SK-N-SH treated with all-trans-retinoic acid at 6 μM for 48 hours (cell line): ENCODE results near the gene ABL2.

Experiments used
- ATAC-seq: fragments of 200-7000 bp; cut with Tn5 transposase; 3 replicates; pipeline ENCODE4 v1.9.1; 2020; ENCODE audit warnings: mild to moderate bottlenecking, moderate library complexity
- BACH2 ChIP-seq: fragments of 250-450 bp; sonication (Bioruptor Pico); IDR thresholded peaks from 2 replicates; pipeline ENCODE4 v1.9.0; 2021; ENCODE audit warnings: mild to moderate bottlenecking, borderline replicate concordance
- CREB5 ChIP-seq: fragments of 250-450 bp; sonication (Bioruptor Pico); IDR thresholded peaks from 2 replicates; pipeline ENCODE4 v1.5.1; 2020; ENCODE audit warnings: low read depth, mild to moderate bottlenecking, moderate library complexity
- CSRNP3 ChIP-seq: fragments of 250-450 bp; sonication (Bioruptor Pico); IDR thresholded peaks from 2 replicates; pipeline ENCODE4 v1.5.1; 2021; ENCODE audit warnings: mild to moderate bottlenecking, moderate library complexity
- ESRRG ChIP-seq: fragments of 250-450 bp; sonication (Bioruptor Pico); IDR thresholded peaks from 2 replicates; pipeline ENCODE4 v1.6.1; 2021; ENCODE audit warnings: mild to moderate bottlenecking
- GLIS3 ChIP-seq: fragments of 250-450 bp; sonication (Bioruptor Pico); IDR thresholded peaks from 2 replicates; pipeline ENCODE4 v1.5.0; 2020; ENCODE audit warnings: mild to moderate bottlenecking, moderate library complexity
- ISL1 ChIP-seq: fragments of 250-450 bp; sonication (Bioruptor Pico); IDR thresholded peaks from 2 replicates; pipeline ENCODE4 v2.1.2; 2022; ENCODE audit warnings: mild to moderate bottlenecking, moderate library complexity
- OSR1 ChIP-seq: fragments of 250-450 bp; sonication (Bioruptor Pico); IDR thresholded peaks from 2 replicates; pipeline ENCODE4 v1.8.0; 2022; ENCODE audit warnings: moderate library complexity, mild to moderate bottlenecking, inconsistent platforms
- PPARA ChIP-seq: fragments of 250-450 bp; sonication (Bioruptor Pico); IDR thresholded peaks from 2 replicates; pipeline ENCODE4 v1.5.0; 2020; ENCODE audit warnings: mild to moderate bottlenecking, borderline replicate concordance
- RARB ChIP-seq: fragments of 250-450 bp; sonication (Bioruptor Pico); IDR thresholded peaks from 2 replicates; pipeline ENCODE4 v1.8.0; 2021; ENCODE audit warnings: mild to moderate bottlenecking, moderate library complexity
- SNAI2 ChIP-seq: fragments of 250-450 bp; sonication (Bioruptor Pico); IDR thresholded peaks from 2 replicates; pipeline ENCODE4 v1.5.0; 2020; ENCODE audit warnings: mild to moderate bottlenecking, moderate library complexity
- TCF4 ChIP-seq: fragments of 250-450 bp; sonication (Bioruptor Pico); IDR thresholded peaks from 2 replicates; pipeline ENCODE4 v1.8.0; 2021; ENCODE audit warnings: mild to moderate bottlenecking, moderate library complexity, borderline replicate concordance
- TOX ChIP-seq: fragments of 250-450 bp; sonication (Bioruptor Pico); IDR thresholded peaks from 2 replicates; pipeline ENCODE4 v1.8.0; 2021; ENCODE audit warnings: mild to moderate bottlenecking, moderate library complexity, borderline replicate concordance
- ZC3H10 ChIP-seq: fragments of 250-450 bp; sonication (Bioruptor Pico); IDR thresholded peaks from 2 replicates; pipeline ENCODE4 v1.5.1; 2021; ENCODE audit warnings: mild to moderate bottlenecking, moderate library complexity
- ZFP3 ChIP-seq: fragments of 250-450 bp; sonication (Bioruptor Pico); IDR thresholded peaks from 2 replicates; pipeline ENCODE4 v1.5.0; 2020; ENCODE audit warnings: mild to moderate bottlenecking, moderate library complexity
- ZFP30 ChIP-seq: fragments of 450-650 bp; formaldehyde crosslinking; IDR thresholded peaks from 2 replicates; pipeline ENCODE4 v1.5.0; 2022; ENCODE audit warnings: mild to moderate bottlenecking, moderate library complexity
- ZNF565 ChIP-seq: fragments of 450-650 bp; formaldehyde crosslinking; conservative IDR thresholded peaks from 2 replicates; pipeline ENCODE4 v1.5.0; 2020; ENCODE audit warnings: low read depth, mild to moderate bottlenecking, moderate library complexity
- ZNF70 ChIP-seq: fragments of 450-650 bp; formaldehyde crosslinking; IDR thresholded peaks from 2 replicates; pipeline ENCODE4 v1.5.0; 2020; ENCODE audit warnings: mild to moderate bottlenecking, moderate library complexity
- ZNF8 ChIP-seq: fragments of 450-650 bp; formaldehyde crosslinking; IDR thresholded peaks from 2 replicates; pipeline ENCODE4 v1.5.0; 2020; ENCODE audit warnings: mild to moderate bottlenecking, moderate library complexity
- TF ChIP-seq, protein P1 (sequence below): fragments of 250-450 bp; sonication (Bioruptor Pico); IDR thresholded peaks from 2 replicates; pipeline ENCODE4 v1.5.0; 2020; ENCODE audit warnings: mild to moderate bottlenecking, moderate library complexity
- TF ChIP-seq, protein P2 (sequence below): fragments of 250-450 bp; sonication (Bioruptor Pico); IDR thresholded peaks from 2 replicates; pipeline ENCODE4 v1.8.0; 2020; ENCODE audit warnings: mild to moderate bottlenecking, moderate library complexity, borderline replicate concordance

ABL2 gene

DNA sequence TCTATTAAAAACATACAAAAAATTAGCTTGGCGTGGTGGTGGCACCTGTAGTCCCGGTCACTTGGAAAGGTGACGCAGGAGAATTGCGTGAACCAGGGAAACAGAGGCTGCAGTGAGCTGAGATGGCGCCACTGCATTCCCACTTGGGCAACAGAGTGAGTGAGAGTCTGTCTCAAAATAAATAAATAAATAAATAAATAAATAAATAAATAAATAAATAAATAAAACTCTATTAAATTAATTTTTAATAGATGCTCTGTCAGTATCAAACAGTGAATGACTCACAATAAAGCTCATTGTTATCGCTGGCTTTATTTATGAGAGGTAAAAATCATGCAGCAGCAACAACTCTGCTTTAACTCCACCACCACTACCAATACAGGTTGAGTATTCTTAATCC lies 72.8 kb downstream of the ABL2 start:
- TF ChIP-seq CREB5 (CRISPR knock-in tag) = no peak
- no peak for TF ChIP-seq ZNF8
- TF ChIP-seq RARB = no peak
- TF ChIP-seq SNAI2 (CRISPR knock-in tag) = no peak
- no peak for TF ChIP-seq PPARA (CRISPR knock-in tag)
- no peak for TF ChIP-seq TOX
- TF ChIP-seq ZC3H10 = no peak
- TF ChIP-seq ZNF565 (CRISPR knock-in tag) = no peak
- no peak for TF ChIP-seq ZNF70 (CRISPR knock-in tag)
- TF ChIP-seq OSR1 (CRISPR knock-in tag) = no peak
- TF ChIP-seq ESRRG = no peak
- no peak for TF ChIP-seq GLIS3 (CRISPR knock-in tag)
- TF ChIP-seq CSRNP3 (CRISPR knock-in tag) = no peak
- TF ChIP-seq, protein P1, sequence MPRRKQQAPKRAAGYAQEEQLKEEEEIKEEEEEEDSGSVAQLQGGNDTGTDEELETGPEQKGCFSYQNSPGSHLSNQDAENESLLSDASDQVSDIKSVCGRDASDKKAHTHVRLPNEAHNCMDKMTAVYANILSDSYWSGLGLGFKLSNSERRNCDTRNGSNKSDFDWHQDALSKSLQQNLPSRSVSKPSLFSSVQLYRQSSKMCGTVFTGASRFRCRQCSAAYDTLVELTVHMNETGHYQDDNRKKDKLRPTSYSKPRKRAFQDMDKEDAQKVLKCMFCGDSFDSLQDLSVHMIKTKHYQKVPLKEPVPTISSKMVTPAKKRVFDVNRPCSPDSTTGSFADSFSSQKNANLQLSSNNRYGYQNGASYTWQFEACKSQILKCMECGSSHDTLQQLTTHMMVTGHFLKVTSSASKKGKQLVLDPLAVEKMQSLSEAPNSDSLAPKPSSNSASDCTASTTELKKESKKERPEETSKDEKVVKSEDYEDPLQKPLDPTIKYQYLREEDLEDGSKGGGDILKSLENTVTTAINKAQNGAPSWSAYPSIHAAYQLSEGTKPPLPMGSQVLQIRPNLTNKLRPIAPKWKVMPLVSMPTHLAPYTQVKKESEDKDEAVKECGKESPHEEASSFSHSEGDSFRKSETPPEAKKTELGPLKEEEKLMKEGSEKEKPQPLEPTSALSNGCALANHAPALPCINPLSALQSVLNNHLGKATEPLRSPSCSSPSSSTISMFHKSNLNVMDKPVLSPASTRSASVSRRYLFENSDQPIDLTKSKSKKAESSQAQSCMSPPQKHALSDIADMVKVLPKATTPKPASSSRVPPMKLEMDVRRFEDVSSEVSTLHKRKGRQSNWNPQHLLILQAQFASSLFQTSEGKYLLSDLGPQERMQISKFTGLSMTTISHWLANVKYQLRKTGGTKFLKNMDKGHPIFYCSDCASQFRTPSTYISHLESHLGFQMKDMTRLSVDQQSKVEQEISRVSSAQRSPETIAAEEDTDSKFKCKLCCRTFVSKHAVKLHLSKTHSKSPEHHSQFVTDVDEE (CRISPR knock-in tag) = no peak
- no peak for TF ChIP-seq TCF4 (CRISPR knock-in tag)
- TF ChIP-seq, protein P2, sequence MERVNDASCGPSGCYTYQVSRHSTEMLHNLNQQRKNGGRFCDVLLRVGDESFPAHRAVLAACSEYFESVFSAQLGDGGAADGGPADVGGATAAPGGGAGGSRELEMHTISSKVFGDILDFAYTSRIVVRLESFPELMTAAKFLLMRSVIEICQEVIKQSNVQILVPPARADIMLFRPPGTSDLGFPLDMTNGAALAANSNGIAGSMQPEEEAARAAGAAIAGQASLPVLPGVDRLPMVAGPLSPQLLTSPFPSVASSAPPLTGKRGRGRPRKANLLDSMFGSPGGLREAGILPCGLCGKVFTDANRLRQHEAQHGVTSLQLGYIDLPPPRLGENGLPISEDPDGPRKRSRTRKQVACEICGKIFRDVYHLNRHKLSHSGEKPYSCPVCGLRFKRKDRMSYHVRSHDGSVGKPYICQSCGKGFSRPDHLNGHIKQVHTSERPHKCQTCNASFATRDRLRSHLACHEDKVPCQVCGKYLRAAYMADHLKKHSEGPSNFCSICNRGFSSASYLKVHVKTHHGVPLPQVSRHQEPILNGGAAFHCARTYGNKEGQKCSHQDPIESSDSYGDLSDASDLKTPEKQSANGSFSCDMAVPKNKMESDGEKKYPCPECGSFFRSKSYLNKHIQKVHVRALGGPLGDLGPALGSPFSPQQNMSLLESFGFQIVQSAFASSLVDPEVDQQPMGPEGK (CRISPR knock-in tag) = no peak
- TF ChIP-seq ISL1 (CRISPR knock-in tag) = no peak
- no peak for TF ChIP-seq ZFP30 (CRISPR knock-in tag)
- ATAC-seq = no peak

GRCh38 chr1:179156026-179156425 lies 73.5 kb downstream of the ABL2 start:
- ATAC-seq = no peak
- TF ChIP-seq ISL1 (CRISPR knock-in tag) (no peak), ZFP30 (CRISPR knock-in tag) (no peak), TCF4 (CRISPR knock-in tag) (no peak), GLIS3 (CRISPR knock-in tag) (no peak), CSRNP3 (CRISPR knock-in tag) (no peak), BACH2 (CRISPR knock-in tag) (no peak), RARB (no peak), ZNF8 (no peak), ZNF565 (CRISPR knock-in tag) (no peak), ZFP3 (CRISPR knock-in tag) (no peak), TOX (no peak)
- TF ChIP-seq, protein P1 (CRISPR knock-in tag) = no peak
- TF ChIP-seq, protein P2 (CRISPR knock-in tag) = no peak
